Heart left ventricle (tissue), 16 donors: ENCODE data around the gene PARVG. TPM values are rescaled to one million over a fixed set of nuclear protein-coding genes. Genes with fewer than 3 reads are reported as not detected.

Experiments
- ATAC-seq, 4 donors: fragments of 200-7000 bp; cut with Tn5 transposase; one replicate each; pipeline ENCODE4 v1.9.1; 2020 to 2022; ENCODE audit warnings: moderate library complexity in 4 of 4, mild to moderate bottlenecking in 3 of 4, moderate number of reproducible peaks in 1 of 4
- DNase-seq, 5 donors: peaks; one replicate each; pipeline ENCODE4 v3.0.0-alpha.2; 2020
- H3K27ac ChIP-seq, 12 donors: fragments of 200-600 bp; sonication (generic) in 4 of 12; one replicate each; pipeline versions ENCODE4 v1.5.0 to v1.8.0; 2016 to 2022; ENCODE audit warnings: mild to moderate bottlenecking in 2 of 12
- H3K27me3 ChIP-seq, 9 donors: fragments of 200-600 bp; sonication (generic) in 2 of 9; one replicate each; pipeline versions ENCODE4 v1.5.1 to v1.8.0; 2016 to 2022; ENCODE audit warnings: mild to moderate bottlenecking in 3 of 9
- H3K36me3 ChIP-seq, 9 donors: fragments of 200-600 bp; sonication (generic) in 2 of 9; one replicate each; pipeline versions ENCODE4 v1.5.0 to v1.8.0; 2018 to 2022; ENCODE audit warnings: mild to moderate bottlenecking in 2 of 9
- H3K4me1 ChIP-seq, 12 donors: fragments of 200-600 bp; sonication (generic) in 4 of 12; one replicate each; pipeline versions ENCODE4 v1.5.0 to v1.8.0; 2016 to 2022; ENCODE audit warnings: mild to moderate bottlenecking in 3 of 12
- H3K4me3 ChIP-seq, 12 donors: fragments of 200-600 bp; sonication (generic) in 4 of 12; one replicate each; pipeline versions ENCODE4 v1.5.0 to v1.8.0; 2017 to 2022; ENCODE audit warnings: mild to moderate bottlenecking in 9 of 12, moderate library complexity in 4 of 12
- H3K9me3 ChIP-seq, 12 donors: fragments of 200-600 bp; sonication (generic) in 4 of 12; one replicate each; pipeline versions ENCODE4 v1.5.0 to v1.8.0; 2016 to 2022; ENCODE audit warnings: mild to moderate bottlenecking in 1 of 12
- POLR2A ChIP-seq, 2 donors: fragments of 450-650 bp; IDR thresholded peaks; one replicate each; pipeline ENCODE4 v1.6.1; 2017; ENCODE audit warnings: antibody characterized with exemption in 2 of 2, mild to moderate bottlenecking in 2 of 2, moderate library complexity in 2 of 2
- WGBS, 4 donors: extraction: QIAGEN DNeasy Blood & Tissue Kit in 2 of 4; methylation state at CpG; one replicate each; pipeline versions ENCODE4 v1.1.5 to v1.1.7; 2013 to 2018; 5-methylcytosine and 5-hydroxymethylcytosine counted together
- intact Hi-C, 10 donors: fragments of 100-400 bp; cut with DNase I; formaldehyde crosslinking; loops; one replicate each; pipeline versions ENCODE4 v1.11.1 to v1.14.2; 2022
- polyA plus RNA-seq, 2 donors: library from polyadenylated mRNA; stranded (reverse); fragments of 200-250 nt; gene quantifications; one replicate each; pipeline ENCODE4 v1.2.3, GENCODE V29; 2013
- total RNA-seq, 9 donors: library from RNA; depleted of rRNA in 2 of 9; stranded (reverse); fragments of >200 nt in 2 of 9; fragmentation: NEBNext Ultra II Directional in 3 of 9; extraction: Animal tissue kit (Norgen Biotek cat#: 25700) in 3 of 9; gene quantifications; one replicate each; pipeline versions ENCODE4 v1.1.0 to v1.2.4, GENCODE V29; 2016 to 2023
- TF ChIP-seq, protein P1 (sequence below), 12 donors: fragments of 200-600 bp; sonication (generic) in 4 of 12; IDR thresholded peaks; one replicate each; pipeline versions ENCODE4 v1.5.0 to v1.8.0; 2018 to 2022; ENCODE audit warnings: antibody characterized with exemption in 12 of 12, mild to moderate bottlenecking in 5 of 12
- donor health status: ischemic (EF 13 %, LVEDD 7.1; RV severe dilation, severe dysfunction).
- donor health status: healthy with polysubstance abuse.
- donor health status: DM: no; HTN: yes; CAD: no.
- donor health status: DM: no; HTN: no; CAD: no.
- donor health status: ischemic (EF 25% LVEDD 6.9; RV normal size, moderate dysfunction).
- donor health status: ischemic (EF 25% LVEDD 5.7; RV mildly dilated, moderate dysfunction).
- donor health status: healthy.
- donor health status: DM: yes; HTN: yes; CAD: no.
- donor health status: ischemic (EF 35%, LVEDD 5.7; RV mildly dilated, moderate dysfunction).
- donor health status: nonischemic (EF 11% LVEDD 7.7; RV severe dilation, severe dysfunction).
- donor health status: DM: yes; HTN: yes; CAD: no.
- donor health status: PGD.
- donor health status: ischemic (EF 29% LVEDD 5.4; RV normal size, mild dysfunction).
- donor health status: nonischemic (EF 23%, LVEDD 6.1; RV moderate dilation, normal function).

The PARVG gene
- total and polyA plus RNA-seq, 11 donors: 1.1 to 34.8 (median 2.2) TPM

DNA sequence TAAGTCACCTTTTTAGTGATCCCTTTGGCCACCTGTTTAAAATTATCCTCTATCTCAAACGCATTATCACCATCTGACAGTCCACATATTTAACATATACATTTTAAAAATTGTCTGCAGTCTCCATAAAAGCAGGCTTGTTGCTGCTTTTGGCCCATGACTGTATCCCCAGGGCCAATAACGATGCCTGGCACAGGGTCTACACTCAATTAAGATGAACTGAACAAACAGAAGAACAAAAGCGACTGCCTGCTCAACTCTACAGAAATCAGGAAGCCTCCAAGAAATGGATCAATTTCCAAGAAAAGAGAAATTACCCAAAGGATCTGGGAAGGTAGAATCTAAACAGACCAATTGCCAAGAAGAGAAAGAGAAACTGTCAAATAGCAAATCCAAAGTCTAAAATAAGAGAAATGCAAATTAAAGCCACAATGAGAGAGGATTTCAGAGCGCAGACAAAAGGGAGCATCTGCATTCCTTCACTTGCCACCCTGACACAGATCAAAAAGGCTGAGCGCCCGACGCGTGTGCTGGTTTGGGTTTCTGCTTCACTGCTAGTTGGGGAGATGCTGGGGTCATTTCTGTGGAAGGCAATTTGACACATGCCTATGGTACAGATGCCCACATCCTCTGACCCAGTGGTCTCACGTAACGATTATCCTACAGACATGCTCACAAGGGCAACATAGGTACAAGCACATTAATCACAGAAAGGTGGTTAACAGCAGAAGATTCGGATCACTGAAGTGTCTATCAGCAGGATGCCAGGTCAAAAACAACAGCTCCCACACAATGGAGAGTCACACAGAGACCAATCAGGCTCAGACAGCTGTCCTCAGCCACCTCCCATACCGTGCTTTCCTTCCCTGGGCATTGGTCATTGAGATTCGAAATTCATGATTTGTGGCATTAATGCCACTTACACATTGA is 76.1 kb downstream of the PARVG start:
- 40 to 49% (median 43%) methylated on average over 13 of the region's 13 CpGs for WGBS, 4 donors
- DNase-seq: no peak
- H3K27ac ChIP-seq: no peak overlapping the region
- H3K27me3 ChIP-seq: peaks cover 0 to 3% (median 0%) of the 10 kb centered on the region in 9 donors
- peaks cover 0 to 4% (median 0%) of the 10 kb centered on the region in 12 donors for H3K4me1 ChIP-seq
- no peaks in the 10 kb centered on the region for H3K36me3 ChIP-seq
- ATAC-seq: no peak
- no peaks in the 10 kb centered on the region for H3K9me3 ChIP-seq
- no peak overlapping the region for H3K4me3 ChIP-seq
- TF ChIP-seq, protein P1, sequence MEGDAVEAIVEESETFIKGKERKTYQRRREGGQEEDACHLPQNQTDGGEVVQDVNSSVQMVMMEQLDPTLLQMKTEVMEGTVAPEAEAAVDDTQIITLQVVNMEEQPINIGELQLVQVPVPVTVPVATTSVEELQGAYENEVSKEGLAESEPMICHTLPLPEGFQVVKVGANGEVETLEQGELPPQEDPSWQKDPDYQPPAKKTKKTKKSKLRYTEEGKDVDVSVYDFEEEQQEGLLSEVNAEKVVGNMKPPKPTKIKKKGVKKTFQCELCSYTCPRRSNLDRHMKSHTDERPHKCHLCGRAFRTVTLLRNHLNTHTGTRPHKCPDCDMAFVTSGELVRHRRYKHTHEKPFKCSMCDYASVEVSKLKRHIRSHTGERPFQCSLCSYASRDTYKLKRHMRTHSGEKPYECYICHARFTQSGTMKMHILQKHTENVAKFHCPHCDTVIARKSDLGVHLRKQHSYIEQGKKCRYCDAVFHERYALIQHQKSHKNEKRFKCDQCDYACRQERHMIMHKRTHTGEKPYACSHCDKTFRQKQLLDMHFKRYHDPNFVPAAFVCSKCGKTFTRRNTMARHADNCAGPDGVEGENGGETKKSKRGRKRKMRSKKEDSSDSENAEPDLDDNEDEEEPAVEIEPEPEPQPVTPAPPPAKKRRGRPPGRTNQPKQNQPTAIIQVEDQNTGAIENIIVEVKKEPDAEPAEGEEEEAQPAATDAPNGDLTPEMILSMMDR (IDR thresholded peaks at IDR 0.05): no peak
- no peak for TF ChIP-seq POLR2A (IDR thresholded peaks at IDR 0.05)
- intact Hi-C loops: no loop called here

Other genes with a start within 250 kb of the PARVG start
- 10 to 100 TPM; 53.2 to 74.8 (median 68.5) TPM for gene SAMM50, start 225.5 kb upstream of the PARVG start, total RNA-seq
- 10 to 100 TPM; 32.5 to 54.7 TPM for gene SAMM50, start 225.5 kb upstream of the PARVG start, polyA plus RNA-seq
- gene PARVB, start 156.6 kb upstream of the PARVG start, total RNA-seq: 100 to 1,000 TPM in 5 of 9 donors, 10 to 100 TPM in 4; 73.8 to 172 (median 116) TPM
- 10 to 100 TPM; 54.9 to 63.5 TPM for gene PARVB, start 156.6 kb upstream of the PARVG start, polyA plus RNA-seq
- 1 to 10 TPM in 4 of 9 donors, under 1 TPM in 5; 0.32 to 1.5 (median 0.85) TPM for gene SHISAL1, start 132.0 kb downstream of the PARVG start, total RNA-seq
- gene SHISAL1, start 132.0 kb downstream of the PARVG start, polyA plus RNA-seq: under 1 TPM; 0.65 to 0.93 TPM